Measurements from ENCODE around the gene CLRN1.
"Not testable (repeated sequence)": the region's sequence is repeated elsewhere in the genome, so short reads cannot be mapped to it uniquely, and the experiment has no call there.

The CLRN1 gene, protein sequence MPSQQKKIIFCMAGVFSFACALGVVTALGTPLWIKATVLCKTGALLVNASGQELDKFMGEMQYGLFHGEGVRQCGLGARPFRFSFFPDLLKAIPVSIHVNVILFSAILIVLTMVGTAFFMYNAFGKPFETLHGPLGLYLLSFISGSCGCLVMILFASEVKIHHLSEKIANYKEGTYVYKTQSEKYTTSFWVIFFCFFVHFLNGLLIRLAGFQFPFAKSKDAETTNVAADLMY

DNA sequence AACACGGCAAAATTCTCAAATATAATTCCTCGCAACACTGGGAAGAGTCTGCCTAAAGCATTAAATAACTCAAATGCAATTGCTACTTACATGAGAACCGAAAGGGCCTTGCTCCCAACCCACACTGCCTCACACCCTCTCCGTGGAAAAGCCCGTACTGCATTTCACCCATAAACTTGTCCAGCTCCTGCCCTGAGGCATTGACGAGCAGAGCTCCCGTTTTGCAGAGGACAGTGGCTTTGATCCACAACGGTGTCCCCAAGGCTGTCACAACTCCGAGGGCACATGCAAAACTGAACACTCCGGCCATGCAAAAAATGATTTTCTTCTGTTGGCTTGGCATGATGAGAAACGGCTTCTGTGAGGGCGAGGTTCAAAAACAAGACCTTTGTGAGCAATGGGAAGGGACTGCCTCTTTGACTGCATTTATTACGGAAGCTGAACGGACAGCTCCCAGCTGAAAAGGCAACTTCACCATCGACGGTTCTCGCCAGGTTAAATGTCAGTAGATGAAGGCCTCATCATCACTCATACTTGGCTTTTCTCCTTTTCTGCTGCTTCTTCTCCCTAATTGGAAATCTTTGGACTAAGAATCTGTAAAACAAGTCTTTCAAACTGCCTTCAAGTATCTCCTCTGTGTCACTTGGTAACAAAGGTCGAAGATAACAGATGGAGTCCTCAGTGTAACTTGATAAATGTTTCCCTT, at the start of gene CLRN1:
Gene CLRN1 (minus strand): TSS at position 362 of the 706 bp plus-strand sequence. CDS start 19 bp downstream, at position 343.
- no peak for FAIRE-seq

DNA sequence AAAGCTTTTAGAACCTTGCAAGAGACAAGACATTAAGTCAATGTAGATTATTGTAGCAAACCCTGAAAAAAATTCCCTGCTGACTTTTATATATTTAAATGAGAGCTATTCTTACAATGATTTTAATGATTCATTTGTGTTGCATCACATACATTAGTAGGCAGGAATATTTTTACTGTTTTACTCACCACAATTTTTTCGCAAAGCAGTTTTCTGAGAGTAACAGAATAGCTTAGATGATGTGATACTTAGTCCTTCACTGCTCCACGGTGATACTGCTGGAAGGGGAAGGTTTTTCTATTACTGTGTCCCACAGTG, 43.9 kb upstream of the CLRN1 start:
- no peak for FAIRE-seq

DNA sequence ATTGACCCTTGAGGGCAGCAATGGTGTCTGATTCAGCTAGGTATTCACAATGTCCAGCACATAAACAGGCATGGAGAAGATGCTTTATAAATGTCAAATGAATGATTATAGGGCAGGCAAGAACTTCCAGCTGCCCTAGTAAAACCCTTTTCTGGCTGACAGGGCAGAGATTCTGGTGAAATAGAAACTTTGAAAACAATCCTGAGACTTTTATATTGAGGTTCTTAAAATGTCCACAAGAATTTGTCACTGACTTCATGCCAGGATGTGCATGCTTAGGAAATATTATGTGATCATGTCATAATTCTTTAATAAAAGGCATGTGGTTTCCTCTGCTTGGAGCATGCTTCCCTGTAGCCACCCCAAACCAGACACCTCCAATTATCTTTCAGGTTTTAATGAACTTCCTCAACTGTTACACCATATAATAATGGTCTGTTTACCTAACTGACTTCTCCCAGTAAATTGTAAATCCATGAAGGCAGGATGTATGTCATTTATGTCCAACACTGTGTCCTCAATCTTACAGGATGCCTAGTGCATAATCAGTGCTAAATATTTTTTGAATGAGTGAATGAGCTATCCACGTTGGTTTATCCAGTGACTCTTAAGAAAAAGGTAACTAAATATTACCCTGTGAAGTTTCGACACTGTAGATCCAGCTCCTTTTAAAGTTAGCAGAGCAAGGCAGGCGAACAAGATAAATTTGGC, 43.4 kb upstream of the CLRN1 start:
- no peak for FAIRE-seq

- no peak for FAIRE-seq
These were observed 42.7 kb upstream of the CLRN1 start for GRCh38 chr3:151015181-151015580.

DNA sequence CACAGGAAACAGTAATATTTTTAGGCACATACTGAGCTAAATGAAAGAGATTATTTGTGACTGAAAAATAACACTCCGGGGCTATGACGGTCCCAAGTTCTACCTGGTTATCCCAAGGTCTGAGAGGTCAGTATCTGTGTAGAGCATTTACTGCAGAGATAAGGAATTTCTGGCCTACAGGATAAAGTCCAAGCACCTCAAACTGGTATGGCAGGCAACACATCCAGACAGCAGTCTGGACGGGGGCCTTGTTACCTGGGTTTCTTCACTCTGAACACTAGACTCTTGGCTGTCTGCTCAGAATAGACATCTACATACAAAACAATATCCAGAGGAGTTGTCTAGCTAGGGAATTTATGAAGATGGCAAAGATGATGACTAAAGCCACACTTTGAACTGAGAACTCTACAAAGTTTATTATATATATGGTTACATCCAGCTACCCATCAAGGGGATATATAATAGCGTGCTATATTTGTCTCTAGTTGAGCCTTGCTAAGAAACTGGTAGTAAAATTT, 42.0 kb upstream of the CLRN1 start:
- no peak for FAIRE-seq

DNA sequence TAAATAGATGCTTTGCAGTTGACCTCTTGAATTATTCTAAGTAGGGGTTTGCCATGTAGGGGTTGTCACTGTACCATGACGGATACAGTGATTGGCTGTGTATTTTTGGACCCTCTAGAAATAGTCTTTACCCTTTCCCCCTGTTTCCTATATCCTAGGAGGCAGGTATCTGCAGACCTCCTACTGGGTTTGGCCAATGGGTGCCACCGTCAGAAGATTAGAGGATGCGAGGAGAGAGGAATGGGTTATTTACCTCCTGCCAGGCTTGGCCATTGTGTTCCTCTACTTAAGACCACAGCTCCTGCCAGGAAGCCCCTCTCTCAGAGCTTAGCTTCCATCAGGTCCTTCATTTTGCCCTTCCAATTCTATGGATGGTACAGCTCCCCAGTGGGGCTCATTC, 40.2 kb upstream of the CLRN1 start:
- FAIRE-seq = no peak

- no peak for FAIRE-seq
These were observed 38.9 kb upstream of the CLRN1 start for GRCh38 chr3:151011427-151011826.

DNA sequence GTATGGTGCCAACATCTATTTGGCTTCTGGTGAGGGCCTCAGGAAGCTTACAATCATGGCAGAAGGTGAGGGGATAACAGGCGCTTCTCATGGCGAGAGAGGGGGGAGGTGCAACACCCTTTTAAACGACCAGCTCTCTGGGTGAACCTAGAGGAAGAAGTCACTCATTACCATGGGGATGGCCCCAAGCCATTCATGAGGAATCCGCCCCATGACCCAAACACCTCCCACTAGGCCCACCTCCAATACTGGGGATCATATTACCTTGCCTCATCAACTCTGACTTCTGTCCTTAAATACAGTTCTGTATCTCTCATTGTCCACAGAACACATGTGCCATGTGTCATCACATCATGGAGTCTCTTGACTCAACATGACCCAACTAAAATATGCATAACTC, 37.5 kb upstream of the CLRN1 start:
- no peak for FAIRE-seq

DNA sequence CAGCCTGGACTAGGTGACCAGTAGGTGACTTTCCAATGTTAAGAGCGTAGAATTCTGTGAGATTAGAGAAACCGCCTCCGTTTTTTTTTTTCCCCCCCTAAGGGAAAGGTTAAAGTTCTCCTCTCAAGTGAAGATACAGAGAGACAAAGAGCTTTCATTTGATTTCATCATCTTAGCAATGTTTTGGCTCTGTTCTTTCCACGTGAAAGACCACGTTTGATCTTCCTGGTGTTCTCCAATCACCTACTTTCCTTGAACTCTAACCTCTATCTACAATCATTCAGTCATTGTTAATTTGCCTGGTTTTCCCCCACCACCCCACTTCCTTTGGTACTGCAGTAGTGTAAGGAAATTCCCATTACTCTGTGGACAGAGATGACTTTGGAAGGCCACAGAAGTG, 36.9 kb upstream of the CLRN1 start:
- FAIRE-seq = no peak

DNA sequence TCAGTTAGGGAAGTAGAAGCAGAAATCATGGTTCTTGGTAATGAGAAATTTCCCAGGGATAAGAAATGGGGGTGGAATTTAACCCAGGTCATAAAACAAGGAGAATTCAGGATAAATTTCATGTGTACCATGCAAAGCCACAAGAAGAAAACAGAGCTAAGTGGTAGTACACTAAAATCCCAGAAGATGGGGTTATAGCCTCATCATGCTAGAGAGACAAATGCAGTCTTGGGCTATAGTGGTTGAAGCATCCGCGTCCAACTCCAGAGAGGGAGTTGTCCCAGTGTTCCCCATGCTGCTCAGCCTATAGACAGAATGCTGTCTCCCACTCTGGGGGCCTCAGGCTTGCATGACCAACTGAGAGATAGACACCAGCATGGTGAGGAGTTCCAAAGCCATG, 36.2 kb upstream of the CLRN1 start:
- FAIRE-seq = no peak

- no peak for FAIRE-seq
These were observed 31.2 kb upstream of the CLRN1 start for GRCh38 chr3:151003768-151004134.

GRCh38 chr3:151003029-151003767, 30.7 kb upstream of the CLRN1 start:
- FAIRE-seq = no peak

GRCh38 chr3:151002003-151002981, 29.8 kb upstream of the CLRN1 start:
- no peak for FAIRE-seq

- FAIRE-seq = no peak
These were observed 26.5 kb upstream of the CLRN1 start for GRCh38 chr3:150998996-150999395.

- FAIRE-seq = no peak
These were observed 24.2 kb upstream of the CLRN1 start for GRCh38 chr3:150996731-150997130.

DNA sequence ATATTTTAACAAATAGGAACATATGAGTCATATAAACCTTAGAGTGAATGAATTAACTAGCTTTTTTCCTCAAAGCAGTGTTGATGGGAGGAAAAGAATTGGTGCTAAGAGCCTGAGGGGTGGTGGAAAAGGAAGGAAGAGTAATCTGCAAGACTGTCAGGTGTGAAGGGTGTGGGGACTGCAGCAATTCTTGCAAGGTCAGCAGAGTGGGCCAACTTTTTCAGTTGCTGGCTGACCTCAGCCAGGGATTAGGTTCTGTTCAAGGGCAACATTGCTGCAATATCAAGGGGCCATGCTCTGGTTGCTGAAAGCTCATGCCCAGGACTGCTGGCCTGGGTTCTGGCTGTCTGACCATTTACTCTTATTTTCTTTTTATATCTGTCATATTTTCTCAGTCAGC, 23.0 kb upstream of the CLRN1 start:
- FAIRE-seq = no peak

DNA sequence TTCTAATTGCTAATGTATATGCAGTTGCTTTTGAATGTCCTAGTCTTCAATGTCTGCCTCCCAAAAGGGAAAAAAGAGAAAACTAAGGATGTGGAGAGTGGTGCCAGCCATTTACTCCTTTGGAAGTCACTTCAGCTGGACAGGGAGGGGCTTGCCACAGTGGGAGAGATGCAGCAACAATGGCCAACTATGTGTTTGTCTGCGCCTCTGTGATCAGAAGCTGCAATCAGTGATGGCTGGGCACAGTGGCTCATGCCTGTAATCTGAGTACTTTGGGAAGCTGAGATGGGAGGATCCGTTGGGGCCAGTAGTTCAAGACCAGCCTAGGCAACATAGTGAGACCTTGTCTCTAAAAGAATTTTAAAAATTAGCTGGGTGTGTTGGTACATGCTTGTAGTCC, 16.7 kb upstream of the CLRN1 start:
- no peak for FAIRE-seq

- FAIRE-seq = not testable (repeated sequence)
These were observed 15.9 kb upstream of the CLRN1 start for GRCh38 chr3:150988395-150988794.

- FAIRE-seq = no peak
These were observed 13.2 kb upstream of the CLRN1 start for GRCh38 chr3:150985711-150986110.

GRCh38 chr3:150984066-150984465, 11.5 kb upstream of the CLRN1 start:
- no peak for FAIRE-seq

GRCh38 chr3:150978566-150979148, 6.1 kb upstream of the CLRN1 start:
- FAIRE-seq = no peak

DNA sequence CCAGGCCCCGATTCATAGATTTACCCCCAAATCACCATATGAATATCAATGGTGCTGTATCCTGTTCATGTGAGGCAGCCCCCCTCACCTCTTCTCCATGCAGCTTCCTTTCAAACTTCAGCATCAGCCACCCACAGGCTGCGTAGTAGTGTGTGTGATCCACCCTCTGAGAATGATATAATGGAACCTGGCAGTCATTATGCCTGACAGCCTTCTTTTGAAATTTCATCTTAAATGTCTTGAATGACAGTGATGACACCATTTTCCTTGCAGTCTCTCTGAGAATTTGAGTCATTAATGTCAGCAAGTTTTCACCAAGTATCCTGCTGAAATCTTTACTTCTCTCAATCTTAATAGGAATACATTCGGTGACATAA, 3.5 kb upstream of the CLRN1 start:
- no peak for FAIRE-seq

All from A204.1 (cell line).